ENCODE results near the gene SHISA6.

Gene SHISA6

DNA sequence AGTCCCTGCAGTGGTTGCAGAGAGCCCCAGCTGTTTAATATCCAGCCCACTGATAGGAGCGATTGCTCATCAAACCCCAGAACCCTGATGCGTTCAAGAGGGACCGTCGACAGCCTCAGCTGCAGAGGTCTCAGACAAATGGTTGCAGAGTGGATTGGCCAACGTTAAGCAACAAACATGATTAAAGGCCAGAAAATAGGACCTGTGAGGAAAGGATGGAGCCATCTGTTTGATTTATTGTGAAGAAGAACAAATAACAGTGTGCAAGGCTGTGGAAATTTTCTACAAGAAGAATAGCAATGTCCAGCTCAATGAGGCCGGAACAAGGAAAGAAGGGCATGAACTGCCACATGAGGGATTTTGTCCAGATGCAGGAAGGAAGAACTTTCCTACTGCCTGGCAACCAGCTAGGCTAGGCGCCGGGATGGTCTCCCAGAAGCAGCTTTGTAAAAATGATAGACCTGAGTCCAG lies 218.9 kb downstream of the SHISA6 start:
- DNase-seq (ENCODE audit: low read depth) = no peak

DNA sequence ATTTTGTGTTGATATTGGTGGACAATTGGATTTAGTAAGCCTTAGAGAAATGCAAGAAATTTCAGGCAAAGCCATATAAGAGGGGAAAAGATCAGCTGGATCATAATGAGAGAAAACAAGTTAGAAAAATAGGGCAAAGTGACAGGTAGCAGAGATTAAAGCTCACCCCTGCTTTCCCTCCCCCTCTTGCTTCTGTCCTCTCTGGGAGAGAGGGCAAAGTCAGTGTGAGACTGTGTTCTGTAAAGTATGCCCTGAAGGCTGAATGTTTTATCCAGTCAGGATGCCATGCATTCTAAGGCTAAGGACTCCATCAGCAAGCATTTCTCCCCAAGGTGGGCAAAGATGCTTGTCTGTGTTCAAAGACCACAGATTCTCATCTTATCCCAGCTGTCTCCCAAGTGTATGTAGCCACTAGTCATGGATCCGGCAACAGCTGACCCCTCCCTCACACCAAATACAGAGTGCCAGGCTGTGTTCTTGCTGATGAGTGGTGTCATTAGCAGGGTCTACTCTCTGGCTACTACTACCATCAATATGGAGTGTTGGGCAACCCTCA lies 221.1 kb downstream of the SHISA6 start:
- DNase-seq (ENCODE audit: low read depth) = no peak

DNA sequence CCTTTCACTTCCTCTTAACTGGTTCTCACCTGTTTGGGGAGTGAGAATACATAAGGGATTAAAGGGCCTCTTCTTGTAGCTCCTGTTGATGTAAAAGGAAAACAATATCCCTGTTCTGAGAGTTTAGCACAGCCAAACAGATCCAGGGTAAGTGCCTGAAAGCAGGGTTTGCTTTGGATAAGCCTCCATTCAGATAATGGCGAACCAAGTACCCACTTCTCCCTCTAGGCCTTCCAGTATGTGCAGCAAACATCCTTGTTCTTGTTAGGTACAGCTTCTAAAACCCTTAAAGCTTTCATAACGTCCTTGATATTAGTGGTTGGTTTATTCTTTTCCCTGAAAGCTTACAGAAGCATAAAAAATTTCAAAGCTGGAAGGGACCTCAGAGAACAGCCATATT lies 226.6 kb downstream of the SHISA6 start:
- no peak for DNase-seq (ENCODE audit: low read depth)

DNA sequence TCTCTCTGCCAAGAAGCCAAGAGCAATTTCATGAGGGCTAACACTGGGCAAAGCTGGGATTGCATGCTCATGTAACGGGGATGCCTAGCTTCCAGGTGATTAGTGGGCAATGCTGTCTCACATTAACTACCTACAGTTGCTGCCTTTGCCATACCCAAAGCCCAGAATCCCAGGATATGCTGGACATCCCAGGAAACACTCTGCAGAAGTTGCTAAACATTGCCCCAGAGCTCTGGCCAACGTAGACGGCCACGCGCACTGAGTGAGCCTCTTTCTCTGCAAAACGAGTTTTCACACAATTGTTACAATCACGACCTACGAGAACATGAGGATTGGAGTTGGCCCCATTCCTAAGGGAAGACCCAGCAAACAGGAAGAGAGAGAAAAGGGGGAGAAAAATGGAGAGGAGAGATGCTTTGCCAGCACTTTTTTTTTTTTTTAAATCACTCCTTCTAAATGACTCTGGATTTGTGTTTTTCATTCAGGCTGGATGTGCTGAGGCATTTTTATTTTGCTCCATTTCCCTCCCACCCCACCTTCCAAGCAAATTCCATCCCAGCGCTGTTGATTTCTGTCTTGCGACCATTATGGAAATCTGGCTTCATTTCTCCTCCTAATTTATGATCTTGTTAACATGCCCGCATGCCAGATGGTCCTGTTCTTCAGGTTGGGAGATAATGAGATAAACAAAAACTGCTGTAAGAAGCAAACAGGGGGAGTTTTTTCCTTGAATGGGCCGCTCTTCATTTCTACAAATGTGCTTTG lies 244.5 kb downstream of the SHISA6 start:
- no peak for DNase-seq (ENCODE audit: low read depth)

DNA sequence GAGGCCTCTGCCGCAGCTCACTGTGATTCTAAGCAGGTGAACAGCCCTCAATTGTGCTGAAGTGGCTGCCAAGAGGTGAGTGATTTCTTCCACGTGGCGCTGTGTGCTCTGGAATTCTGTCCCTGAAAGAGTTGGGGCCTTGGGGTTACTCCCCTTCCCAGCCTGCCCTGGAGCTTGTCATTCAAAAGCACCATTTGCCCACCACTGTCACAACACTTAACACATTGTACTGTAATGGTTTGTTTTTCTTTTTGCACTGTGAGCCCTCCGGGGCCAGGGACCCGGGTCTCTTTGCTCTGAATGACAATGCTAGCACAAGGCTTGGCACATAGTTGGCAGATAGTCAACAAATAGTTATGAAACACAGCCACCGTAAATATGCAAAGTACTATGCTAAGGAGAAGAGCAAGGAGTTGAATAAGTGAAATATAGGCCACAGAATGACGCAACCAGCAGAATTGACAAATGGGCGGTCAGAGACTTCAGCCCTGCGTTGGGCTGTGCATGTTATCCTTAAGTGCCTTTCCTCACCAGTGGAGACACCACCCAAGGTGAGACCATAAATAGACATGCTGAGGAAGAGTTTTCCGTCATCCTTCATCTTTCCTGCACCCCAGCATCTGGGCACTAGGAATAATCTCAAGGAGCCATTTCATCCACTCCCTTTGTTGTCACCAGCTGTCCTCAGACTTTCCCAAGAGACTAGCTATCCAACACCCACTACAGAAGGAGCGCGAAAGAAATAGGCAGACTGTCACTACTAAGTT lies 245.3 kb downstream of the SHISA6 start:
- DNase-seq (ENCODE audit: low read depth) = no peak

DNA sequence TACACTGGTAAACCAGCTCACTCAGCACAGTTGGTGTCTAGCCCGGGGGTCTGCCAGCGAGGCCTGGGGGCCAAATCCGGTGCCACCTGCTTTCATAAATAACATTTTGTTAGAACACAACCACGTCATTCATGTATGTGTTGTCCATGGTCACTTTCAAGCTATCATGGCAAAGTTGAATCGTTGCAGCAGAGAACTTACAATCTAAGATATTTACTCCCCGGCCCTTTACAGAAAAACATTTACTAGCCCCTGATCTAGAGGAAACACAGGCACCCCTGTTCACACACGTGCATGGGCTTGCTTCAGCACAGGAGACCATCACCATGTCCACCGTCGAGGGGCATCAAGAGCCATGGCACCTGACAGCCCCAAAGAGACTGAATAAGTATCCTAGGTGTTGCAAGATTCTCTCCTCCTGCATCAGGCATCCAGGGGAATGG lies 245.9 kb downstream of the SHISA6 start:
- no peak for DNase-seq (ENCODE audit: low read depth)

DNA sequence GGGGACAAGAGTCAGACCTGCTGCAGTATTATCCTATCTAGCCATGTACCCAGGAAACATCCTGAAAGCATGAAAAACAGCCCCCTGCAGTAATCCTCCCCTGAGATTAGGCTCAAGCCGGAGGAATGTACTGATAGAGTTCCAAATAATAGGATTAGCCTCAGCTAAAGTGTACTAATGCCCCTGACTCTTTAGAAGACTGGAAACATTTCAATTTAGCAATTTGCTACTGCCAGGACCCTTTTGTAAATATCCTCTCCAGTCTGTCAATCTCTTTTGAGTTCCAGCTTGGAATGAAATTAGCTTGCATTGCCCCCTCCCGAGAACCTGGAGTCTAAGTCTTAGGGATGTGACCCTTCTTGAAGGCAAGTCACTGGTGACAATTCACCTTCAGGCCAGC lies 246.5 kb downstream of the SHISA6 start:
- no peak for DNase-seq (ENCODE audit: low read depth)

DNA sequence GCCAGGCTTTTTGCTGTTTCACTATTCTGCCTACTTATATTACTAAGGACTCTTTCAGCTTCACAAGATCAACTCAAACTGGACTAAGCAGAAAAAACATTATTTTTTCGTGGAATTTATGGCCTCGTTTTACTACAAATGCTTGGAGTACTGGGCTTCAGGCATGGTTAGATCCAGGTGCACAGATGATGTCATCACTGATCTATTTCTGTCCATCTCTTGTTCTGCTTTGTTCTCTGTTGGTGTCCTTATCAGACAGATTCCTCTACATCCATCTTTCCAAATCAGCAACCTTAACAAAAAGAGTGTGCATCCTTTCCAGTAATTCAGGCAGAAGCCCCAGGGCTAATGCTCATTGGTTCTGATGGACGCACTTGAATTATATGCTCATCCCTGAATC lies 247.4 kb downstream of the SHISA6 start:
- no peak for DNase-seq (ENCODE audit: low read depth)

DNA sequence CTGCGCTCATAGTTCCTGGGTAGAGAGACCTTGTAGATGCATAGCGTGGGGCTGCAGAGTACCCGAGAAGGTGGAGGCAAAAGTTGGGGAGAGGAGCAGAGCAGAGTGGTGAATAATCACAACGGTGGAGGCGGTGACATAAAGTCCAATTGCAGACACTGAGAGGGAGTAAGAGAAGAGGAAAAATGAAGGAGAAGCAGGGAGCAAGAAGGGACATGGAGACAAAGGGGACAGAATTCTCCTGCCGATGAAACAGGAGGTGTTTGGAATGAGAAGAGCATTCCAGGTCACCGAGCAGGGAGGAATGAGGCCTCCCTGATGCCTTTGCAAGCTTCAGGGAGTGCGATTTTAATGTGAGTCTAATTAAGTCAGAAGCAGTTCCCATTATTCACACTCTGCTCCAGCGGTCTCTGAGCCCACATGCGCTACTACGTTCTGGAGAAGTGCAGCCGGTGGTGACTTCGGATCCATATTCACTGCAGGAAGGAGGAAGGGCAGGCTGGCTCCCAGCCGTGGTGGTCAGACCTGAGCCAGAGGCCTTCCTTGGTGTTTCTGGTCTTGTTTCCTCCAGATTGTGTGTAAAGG lies 249.2 kb downstream of the SHISA6 start:
- DNase-seq (ENCODE audit: low read depth) = no peak

DNA sequence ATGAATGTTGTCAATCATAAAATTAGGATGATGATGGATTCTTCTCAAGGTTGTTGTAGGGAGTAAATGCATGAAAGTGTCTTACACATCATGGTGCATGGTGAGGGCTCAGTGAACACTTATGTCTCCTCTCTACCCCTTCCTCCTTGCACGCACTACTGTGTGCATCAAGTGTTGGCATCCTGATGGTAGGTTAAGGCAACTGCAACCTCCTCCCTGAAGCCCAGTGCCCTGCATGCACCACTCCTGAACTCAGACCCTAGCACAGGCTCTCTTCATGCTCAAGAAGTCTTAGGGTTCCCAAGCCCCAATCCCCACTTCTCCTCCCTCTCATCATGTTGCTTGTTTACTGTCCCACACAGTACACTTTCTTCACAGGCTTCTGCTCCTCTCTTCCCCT lies 251.5 kb downstream of the SHISA6 start:
- no peak for DNase-seq (ENCODE audit: low read depth)

DNA sequence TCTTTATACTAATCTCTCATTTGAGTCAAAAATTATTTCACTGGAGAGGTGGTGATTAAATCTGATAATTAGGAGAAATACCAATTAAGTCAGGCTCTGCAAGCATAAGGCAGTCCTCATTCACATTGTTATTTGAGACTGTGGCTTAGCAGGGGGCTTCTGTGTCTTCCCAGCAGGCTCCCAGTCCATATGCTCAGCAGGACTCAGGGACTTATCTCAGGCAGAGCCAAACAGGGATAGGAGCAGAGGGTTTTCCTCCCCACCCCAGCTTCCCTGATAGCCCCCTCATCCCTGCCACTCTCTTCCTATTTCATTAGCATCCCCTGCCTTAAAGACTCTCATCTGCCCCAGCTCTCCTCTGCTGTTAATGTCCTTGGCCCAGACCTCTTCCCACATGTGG lies 252.9 kb downstream of the SHISA6 start:
- DNase-seq (ENCODE audit: low read depth) = no peak

DNA sequence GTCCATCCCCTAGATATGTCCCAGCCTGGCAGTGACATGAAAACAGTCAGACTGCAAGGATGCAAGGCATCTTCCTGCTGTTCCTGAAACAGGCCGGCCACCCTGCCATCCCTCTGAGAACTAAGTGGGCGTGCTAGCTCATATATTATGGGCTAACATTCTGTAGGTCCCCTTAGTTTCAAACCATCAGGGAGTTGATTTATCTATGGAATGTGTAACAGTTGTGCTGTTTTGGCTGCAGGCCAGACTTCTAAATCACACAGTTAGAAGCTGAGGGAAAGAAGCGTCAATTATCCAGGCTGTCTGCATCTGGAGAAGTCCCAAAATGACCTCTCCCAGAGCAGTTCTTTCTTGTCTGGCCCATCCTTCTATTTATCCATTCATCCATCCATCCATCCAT lies 254.6 kb downstream of the SHISA6 start:
- no peak for DNase-seq (ENCODE audit: low read depth)

DNA sequence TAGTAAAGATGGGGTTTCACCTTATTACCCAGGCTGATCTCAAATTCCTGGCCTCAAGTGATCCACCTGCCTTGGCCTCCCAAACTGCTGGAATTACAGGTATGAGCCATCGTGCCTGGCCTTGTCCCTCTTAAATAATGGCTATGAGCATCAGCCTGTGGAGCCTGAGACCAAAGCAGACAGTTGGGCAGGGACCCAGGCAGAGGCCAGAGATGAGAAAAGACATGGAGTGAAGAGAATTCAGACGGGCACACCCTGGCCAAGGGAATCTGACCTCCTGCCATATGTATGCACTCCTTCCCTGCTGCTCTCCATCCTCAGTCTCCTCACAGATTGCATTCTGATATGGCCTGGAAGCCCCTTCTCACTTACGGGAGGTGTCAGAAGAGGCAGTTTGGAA lies 258.9 kb downstream of the SHISA6 start:
- DNase-seq (ENCODE audit: low read depth) = no peak

DNA sequence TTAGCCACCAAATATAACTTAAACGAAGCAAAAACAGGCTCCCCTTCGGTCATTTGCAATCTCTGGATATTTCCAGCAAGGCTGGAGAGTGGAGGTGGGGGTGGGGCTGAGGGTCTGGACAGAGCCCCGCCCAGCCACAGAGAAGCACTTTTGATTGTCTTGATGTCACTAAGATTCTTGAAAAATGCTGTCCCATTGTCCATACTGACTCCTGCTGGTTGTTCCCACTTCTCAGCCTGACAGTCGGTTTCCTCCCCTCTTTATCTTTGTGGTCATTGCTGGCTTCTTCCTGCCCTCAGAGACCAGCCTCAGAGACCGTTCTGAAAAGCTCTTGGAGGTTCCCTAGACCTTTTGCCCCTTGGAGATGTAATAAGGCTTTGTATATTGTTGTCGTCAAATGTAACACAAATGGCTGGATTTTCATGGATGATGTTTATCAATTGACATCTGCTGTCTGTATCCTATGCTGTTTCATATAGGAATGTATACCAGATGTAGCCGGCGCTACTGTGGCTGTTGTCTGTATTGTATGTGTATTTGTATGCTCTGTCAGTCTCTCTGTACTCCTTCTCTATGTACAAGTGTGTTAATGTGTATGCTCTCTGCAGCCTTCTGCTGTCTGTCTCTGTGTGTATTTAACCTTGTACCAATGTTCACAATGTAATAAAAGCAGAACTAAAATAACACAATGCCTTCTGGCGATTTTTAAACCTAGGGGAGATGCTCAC lies 262.5 kb downstream of the SHISA6 start:
- DNase-seq (ENCODE audit: low read depth) = no peak

DNA sequence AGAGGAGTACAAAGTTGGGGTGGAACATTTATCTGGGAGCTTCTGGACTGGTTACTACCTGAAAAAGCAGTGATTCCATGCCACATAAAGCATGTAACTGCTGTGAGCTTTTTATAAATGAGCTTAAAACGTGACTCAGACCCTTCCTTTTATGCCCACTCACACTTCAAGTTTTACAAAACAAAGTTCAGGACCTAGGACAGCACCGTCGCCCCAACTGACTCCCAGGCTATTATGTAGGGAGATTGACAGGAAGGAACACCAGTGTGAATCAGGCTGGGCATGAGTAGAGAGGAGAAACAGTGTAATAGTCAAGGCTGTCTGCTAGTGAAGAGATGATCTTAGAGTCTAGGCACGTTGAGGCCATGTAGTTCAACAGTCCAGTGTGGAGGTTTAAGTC lies 265.6 kb downstream of the SHISA6 start:
- DNase-seq (ENCODE audit: low read depth) = no peak

DNA sequence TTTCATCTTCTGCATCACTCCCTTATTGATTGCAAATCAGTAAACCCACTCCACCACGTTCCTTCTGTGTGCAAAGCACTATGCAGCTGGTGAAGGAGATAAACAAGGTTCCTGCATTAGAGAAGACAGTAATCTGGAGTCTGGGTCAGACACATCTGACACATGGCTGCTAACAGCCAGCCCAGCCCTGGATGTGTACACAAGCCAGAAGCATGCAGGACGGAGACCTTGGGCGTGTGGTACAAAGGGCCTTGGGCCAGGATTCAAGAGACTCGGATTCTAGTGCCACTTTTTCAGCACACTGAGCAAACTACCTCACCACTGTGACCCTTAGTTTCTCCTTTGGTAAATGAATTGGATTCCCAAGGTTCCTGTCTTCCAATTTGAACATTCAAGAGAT lies 270.7 kb downstream of the SHISA6 start:
- DNase-seq (ENCODE audit: low read depth) = no peak

DNA sequence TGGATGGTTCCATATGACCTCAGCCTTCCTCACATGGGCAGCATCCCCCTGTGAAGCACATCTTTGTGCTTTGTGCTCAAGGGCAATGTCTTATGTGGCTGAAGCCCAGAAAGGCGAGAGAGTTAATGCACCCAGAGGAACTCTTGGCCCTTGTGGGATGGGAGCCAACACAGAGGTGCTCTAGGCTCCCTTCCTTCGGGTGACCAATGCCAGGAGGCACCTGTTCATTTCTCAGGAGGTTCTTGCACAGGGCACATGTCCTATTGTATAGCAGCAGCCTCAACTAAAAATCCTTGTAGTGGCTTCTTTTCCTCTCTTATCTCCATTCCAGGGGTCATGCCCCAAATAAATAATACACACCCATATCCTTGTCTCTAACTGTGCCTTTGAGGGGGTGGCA lies 273.6 kb downstream of the SHISA6 start:
- DNase-seq (ENCODE audit: low read depth) = no peak

DNA sequence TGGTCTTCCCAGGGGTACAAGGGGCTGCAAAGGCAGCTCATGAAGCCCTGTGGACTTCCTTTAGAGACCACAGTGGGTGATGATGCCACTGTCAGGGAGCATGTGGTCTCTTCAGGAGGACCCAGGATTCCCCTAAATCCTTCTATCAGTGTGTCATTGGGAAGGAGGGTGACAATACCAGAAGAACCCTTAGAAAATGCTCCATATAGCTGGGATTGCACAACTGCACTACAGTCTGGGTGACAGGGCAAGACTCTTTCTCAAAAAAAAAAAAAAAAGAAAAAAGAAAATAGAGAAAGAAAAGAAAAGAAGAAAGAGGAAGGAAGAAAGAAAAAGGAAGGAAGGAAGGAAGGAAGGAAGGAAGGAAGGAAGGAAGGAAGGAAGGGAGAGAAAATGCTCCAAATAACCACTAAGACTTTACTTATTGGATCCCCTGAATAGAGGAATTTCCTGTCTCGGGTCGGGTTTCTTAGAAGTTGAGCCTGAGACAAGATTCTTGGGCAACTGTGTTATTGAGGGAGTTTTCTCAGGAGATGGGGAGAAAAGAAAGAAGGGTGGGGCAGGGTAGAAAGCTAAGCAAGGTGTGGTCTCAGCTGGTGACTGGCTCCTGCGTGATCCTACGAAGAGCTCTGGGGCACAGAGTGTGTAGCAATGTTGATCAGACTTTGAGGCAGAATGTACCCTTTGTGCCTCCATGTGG lies 274.1 kb downstream of the SHISA6 start:
- no peak for DNase-seq (ENCODE audit: low read depth)

DNA sequence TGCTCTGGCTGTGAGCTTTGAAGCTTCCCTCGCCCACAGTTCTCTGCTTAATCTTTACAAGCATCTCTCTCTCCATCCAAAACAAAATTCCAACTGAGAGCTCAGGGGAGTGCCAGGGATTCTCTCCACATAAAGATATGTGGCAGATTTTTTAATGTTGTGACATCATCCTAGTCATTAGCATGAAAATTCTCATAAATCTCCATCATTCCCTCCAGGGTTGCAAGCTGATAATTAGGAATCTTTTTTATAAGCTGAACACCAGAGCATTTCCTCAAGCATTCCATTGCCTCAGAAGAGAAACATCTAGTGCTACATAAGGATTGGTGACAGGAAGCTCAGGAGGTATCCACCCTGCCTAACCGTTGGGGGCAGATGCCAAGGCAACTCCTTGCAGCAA lies 274.9 kb downstream of the SHISA6 start:
- DNase-seq (ENCODE audit: low read depth) = no peak

DNA sequence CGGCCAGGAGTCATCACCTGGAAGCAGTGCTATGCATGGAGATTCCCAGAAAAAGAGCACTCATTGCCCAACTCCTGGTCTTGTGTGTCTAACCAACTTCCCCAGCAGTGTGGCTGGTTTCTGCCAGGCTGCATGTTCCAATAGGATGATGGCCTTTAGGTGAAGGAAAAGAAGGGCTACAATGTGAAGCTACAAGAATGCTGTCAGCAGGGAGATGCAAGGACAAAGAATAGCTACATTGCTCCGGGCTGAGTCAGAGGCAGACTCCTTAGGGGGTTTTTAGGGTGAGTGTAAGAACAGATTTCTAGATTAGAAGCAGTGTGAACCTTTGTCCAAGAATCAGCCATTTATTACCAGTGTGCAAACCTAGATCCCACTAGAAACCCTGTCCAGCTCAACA lies 294.2 kb downstream of the SHISA6 start:
- DNase-seq (ENCODE audit: low read depth) = no peak

DNA sequence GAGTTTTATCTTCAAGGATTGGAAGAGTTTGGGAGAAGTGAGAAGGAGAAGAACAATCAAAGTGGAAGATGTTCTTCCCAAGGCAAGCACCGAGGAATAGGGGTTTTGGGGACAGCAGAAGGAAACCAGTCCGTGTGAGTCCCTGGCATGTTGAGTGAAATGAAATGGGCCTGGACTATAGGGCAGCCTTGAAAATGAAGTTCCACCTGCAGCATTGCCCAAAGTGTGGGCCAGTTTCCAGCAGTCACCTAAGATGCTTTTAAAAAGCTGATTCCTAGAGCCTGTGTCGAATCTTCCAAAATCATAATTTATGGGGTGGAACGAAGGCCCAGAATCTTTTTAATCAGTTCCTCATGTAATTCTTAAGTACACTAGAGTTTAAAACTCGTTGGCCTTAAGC lies 297.4 kb downstream of the SHISA6 start:
- DNase-seq (ENCODE audit: low read depth) = no peak
